HG02678 (cell line): Measurements from ENCODE around the gene MARK3.
"Not testable (repeated sequence)": the region's sequence is repeated elsewhere in the genome, so short reads cannot be mapped to it uniquely, and the experiment has no call there.

Experiments
- ATAC-seq: cut with Tn5 transposase; IDR thresholded peaks from one replicate; pipeline ENCODE4 v1.9.1; 2021; ENCODE audit warnings: mild to moderate bottlenecking, moderate library complexity; ENCODE audit not compliant: unreplicated experiment

Gene MARK3

GRCh38 chr14:103509864-103510723 lies 124.9 kb downstream of the MARK3 start:
- ATAC-seq = no peak

- ATAC-seq = no peak
These were observed 125.8 kb downstream of the MARK3 start for GRCh38 chr14:103510724-103511693.

GRCh38 chr14:103512180-103512579 lies 127.0 kb downstream of the MARK3 start:
- ATAC-seq = not testable (repeated sequence)

DNA sequence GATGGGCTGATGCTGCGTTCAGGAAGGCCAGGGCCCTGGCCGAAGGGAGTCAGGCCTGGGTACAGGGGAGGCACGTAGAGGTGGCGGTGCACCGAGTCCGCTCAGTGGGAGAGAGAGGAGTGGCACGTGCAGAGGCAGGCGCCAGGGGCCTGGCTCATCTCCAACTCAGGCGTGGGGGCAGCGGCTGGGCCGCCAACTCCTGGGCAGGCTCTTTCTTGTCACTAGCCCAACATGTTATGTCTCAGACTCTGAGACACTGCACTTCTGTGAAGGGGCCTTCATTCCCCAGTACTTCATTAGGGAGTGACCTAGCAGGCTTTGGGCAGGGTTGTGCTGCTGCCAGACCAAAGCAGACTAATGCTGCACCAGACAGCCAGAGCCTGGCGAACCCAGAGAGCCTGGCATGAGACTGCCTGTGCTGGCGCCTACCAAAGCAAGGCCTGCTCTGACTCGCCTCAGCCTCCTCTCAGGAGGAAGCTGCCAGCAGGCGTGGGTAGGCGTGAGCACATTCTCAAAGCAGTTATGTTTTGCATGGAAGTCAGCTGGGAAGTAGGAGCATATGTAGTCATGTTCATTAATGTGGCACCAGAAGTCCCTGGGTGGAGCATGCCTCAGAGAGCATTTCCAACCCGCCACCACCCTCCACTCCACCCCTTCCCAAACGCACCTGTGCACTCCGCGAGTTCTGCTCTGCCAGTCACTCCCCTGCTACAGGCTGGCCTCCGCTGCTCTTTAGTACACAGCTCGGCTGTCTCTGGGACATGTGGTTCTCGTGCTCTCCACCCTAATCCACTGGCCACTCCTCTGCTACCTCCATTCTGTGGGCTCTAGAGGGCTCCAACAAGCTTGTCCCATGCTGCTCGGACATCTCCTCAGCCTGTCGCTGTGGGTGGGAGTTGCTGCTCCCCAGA lies 127.7 kb downstream of the MARK3 start:
- ATAC-seq = no peak

- no peak for ATAC-seq
These were observed 129.6 kb downstream of the MARK3 start for GRCh38 chr14:103514596-103515421.

DNA sequence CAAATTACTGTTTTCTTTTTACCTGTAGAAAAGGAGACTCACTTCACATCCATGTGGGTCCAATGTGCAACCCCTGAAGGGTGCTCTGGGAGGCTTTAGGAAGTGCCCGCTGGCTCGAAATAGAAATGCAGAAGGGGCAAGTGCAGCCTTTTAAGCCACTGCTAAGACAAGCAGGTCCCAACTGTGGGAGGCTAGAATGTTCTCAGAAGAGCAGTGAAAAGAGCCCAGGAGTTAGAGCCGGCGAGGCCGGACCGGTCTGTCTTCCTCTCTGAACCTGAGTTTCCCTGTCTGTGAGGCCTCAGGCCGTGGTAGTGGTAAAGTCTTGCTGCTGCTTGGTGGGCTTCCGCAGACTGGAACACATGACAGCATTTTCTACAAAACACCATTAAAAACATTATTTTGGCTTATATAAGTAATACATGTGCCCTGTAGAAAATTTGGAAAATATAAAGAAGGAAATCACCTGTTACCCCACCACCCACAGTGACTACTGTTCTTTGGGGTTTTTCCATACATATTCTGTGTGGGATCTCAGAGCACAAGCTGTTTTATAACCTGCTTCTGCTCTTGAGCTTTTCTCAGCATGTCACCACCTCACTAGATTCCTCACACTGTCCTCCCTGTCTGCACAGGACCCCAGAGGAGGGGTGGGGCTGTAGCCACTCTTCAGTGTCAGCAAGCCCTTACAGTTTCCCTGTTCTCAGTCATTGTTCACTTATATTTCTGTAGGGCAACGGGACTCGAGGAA lies 131.4 kb downstream of the MARK3 start:
- no peak for ATAC-seq

DNA sequence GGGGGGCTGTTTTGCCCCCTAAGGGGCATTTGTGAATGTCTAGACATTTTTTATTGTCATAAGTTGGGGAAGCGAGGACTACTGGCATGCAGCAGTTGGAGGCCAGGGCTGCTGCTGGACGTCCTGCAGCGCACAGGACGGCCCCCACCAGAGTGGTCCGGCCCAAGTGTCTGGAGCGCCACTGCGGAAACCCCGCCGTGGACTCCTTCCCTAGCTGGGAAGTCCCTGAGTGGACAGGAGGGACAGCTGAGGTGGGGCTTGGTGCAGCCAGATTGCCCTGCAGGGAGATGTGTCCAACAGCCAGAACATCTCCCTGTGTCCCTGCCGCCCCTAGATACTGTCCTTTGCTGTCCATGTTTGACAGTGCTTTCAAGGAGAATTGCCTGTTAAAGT lies 132.0 kb downstream of the MARK3 start:
- ATAC-seq = no peak

DNA sequence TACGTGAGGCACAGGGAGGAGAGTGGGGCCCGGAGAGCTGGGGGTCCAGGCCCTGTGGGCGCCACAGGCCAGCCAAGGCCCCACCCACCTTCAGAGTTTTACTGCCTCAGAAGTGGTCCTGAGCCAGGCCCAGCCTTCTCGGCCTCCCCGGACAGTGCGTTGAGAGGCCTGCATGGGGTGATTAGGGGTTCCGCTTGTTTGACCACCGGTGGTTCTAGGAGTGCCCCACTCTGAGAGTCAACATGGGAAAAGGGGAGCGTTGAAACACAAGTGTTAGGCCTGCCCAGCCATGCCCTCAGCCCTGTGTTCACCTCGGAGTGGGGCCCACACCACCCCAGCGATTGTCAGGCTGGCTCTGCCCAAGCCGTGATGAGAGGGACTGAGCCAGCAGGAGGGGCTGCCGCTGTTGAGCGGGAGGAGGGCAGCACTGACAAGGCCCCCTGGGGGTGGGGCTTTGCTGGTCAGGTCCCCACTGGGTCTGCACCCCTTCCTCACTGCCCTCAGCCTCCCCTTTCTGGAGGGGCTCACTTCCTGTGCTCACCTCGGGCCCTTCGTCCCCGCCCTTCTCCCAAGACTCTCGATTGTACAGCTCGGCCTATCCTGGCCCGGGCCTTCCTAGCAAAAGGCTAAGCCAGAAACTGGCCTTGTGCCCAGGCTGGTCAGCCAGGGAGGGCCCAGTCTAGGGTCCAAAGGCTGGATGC lies 132.7 kb downstream of the MARK3 start:
- ATAC-seq = no peak

- ATAC-seq = no peak
These were observed 133.3 kb downstream of the MARK3 start for GRCh38 chr14:103518422-103519042.

DNA sequence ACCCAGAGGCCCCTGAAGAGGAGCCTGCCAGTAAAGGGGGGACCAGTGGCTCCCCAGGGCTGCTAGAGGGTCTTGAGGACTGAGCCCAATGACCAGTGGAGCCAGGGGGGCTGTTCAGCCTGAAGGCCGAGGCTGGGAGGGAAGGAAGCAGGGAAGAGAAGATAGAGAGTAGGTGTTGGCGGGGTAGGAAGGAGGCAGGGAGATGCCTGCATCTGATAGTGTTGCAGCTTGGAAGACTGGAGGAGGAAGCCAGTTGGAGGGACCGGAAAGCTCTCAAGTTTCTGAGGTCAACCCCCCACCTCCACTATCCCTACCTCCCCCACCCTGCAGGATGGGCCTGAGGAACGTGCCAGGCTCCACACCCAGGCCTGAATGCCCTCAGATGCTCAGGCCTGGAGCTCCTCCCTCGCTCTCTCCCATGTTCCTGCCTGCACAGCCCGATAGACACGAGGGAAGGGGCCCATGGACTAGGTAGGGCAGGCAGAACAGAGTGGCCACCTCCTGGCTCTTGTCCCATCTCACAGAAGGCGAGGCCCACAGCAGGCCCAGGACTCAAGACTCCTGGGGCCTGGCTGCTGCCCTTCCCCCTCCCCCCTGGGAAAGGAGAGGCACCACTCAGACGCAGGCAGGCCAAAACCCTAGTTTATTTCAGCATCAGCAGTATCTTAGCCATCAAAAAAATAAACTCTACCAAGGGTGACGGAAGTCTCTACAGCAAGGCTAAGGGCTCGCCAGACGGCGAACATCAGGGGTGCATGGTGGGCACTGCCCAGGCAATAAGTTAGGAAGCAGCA lies 134.0 kb downstream of the MARK3 start:
- no peak for ATAC-seq

- no peak for ATAC-seq
These were observed 134.6 kb downstream of the MARK3 start for GRCh38 chr14:103519837-103520212.

DNA sequence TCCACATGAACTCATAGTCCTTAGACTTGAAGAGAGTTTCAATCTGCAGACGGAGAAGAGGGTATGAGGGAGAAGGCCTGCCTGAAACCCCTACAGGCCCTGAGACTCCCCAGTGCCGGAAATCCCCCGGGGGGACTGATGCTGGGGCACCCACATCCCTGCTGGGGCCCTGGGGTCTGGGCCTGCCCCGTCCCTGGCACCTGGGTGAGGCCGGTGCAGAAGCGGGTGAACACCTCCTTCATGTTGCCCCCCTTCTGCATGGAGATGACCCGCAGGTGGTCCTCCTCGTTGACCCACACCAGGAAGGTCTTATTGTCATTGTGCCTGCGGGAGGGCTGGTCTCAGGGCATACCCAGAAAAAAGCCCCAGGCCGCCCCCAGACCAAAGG lies 135.0 kb downstream of the MARK3 start:
- no peak for ATAC-seq

DNA sequence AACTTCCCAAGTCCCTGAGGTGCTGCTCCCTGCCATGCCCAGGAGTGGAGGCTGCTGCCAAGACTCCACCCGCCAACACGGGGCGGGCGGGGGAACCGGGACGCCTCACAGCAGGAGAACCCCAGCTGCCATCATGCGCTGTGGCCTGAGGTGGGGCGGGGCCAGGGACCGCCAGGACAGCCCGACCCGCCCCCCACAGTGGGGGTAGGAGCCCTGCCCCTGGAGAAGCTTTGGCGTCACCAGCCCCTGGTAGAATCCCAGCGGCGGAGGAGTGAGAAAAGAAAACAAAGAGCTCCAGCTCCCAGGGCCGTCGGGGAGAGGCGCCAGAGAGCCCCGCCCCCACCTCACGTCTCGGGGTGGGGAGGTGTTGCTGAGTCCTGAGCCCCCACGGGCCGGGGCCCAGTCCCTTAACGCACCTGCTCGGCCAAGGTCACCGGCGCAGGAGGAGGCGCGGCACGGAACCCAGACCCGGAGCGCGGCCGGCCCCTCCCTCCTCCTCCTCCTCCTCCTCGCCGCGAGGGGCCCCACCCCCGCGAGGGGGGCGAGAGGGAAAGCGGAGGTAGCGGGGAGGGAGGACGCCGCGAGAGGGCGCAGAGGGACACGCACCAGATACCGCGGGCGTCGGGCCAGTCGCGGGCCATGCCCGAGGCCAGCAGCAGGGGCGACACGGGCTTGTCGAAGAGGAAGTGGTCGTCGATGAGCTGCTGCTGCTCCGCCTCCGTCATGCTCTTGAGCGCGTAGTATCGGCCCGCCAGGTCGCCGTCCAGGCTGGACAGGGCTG lies 135.6 kb downstream of the MARK3 start:
- no peak for ATAC-seq

GRCh38 chr14:103521438-103521950 lies 136.3 kb downstream of the MARK3 start:
- no peak for ATAC-seq

DNA sequence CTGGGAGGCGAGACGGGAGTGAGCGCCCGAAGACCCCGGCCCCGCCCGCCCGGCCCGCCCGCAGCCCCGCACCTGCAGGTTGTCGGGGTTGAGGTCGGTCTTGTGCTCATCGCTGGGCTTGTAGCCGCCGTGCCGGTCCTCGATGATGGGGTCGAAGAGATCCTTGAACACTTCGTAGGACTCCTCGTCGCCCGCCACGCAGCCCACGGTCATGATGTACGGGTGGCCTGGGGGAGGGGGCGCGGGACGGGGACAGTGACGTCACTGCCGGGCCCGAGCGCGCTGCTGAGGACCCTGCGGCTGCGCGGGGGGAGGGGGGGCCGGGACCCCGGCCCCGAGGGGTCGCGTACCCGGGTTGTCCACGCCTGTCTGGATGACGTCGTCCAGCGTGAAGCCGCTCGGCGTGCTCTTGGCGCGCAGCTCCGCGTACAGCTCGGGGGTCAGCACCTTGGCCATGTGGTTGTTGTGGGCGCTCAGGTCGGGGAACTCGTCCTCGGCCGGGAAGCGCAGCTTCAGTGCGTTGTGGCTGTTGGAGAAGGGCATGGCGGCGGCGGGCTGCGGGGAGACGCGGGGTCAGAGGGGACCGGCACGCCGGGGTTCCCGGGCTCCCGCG lies 136.8 kb downstream of the MARK3 start:
- no peak for ATAC-seq
